DMS 273 treated with DMSO at 0.1 percent for 48 hours (cell line): ENCODE measurements around the gene RAB5A.
A peak's percentile ranks its signal among the peaks of the same experiment; 100 is the strongest.
"Not testable (repeated sequence)": the region's sequence is repeated elsewhere in the genome, so short reads cannot be mapped to it uniquely, and the experiment has no call there.

Experiments used
- DNase-seq: peaks from one replicate; lab custom pipeline; 2025; lab: John Stamatoyannopoulos, UW

Gene RAB5A

DNA sequence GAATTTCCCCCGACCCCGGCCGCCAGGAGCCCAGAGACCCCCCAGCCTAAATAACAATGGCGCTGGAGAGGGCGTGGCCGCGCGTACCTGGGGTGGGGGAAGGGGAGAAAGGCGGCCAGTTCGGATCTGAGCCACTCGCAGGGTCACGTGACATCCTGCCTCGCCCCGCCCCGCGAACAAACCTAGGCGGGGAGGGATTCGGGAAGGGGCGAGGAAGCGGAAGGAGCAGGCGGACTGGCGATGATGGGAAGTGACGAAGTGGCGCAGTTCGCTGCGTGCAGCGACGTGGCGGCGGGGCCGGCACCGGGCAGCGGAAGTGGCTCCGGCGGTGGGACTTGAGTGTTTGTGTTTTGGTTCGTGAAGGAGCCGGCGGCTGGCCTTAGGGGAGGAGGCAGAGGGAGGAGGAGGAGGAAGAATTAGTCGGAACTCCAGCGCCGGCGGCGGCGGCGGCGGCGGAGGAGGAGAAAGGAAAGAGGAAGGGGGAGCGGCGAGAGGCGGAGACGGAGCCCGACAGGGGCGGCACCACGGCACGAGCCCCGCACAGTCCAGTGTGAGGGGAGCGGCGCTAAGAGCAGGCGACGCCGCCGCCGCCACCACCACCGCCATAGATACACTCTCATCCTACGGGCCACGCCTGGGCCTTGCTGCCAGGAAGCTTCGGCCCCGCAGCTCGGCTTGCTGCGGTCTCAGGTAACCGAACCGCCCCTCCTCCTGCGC, at the start of gene RAB5A:
RAB5A (plus strand) TSS at position 266 of the 717 bp plus-strand sequence. CDS start 3,802 bp downstream, outside the sequence.
- DNase-seq = peak; percentile 82

DNA sequence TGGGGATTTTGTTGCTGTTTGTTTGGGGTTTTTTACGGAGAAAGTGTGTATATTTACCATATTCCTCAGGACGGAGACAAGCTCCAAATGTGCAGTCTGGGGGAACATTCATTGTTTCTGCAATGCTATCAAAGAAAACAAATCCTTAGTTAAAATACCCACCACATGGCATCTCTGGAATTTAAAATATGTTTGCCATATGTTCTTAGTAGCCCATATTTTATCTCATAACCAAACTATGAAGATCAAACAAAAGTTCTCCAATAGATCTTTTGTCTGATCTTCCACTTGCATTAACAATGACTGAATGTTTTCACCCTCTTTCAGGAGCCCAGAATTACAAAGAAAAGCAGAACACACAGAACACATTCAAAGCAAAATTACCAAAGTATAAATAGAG, 48.2 kb upstream of the RAB5A start:
- DNase-seq = no peak

DNA sequence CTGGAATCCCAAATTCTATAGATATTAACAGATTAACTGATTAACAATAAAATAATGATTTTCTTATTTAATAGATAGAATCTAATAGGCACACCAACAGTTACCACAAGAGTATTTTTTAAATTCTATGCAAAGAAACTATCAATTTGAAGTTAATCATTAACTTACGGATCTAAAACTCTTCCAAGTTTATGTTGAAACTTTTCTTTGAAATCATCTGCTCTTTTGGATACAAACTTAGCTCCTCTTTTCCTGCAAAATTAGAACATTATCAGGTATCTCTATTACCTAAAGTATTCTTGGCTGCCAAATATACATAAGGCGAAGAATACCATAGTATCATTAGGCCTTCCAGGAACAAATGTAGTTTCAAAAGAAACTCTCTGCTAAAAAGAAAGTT, 47.6 kb upstream of the RAB5A start:
- DNase-seq = no peak

DNA sequence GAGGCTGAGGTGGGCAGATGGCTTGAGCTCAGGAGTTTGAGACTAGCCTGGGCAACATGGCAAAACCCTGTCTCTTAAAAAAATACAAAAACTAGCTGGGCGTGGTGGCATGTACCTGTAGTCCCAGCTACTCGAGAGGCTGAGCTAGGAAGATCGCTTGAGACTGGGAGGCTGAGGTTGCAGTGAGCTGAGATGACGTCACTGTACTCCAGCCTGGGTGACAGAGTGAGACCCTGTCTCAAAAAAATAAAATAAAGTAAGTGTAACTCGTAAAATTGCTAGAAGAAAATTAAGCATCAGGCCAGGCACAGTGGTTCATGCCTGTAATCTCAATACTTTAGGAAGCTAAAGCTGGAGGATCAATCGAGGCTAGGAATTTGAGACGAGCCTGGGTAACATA, 47.1 kb upstream of the RAB5A start:
- not testable (repeated sequence) for DNase-seq

DNA sequence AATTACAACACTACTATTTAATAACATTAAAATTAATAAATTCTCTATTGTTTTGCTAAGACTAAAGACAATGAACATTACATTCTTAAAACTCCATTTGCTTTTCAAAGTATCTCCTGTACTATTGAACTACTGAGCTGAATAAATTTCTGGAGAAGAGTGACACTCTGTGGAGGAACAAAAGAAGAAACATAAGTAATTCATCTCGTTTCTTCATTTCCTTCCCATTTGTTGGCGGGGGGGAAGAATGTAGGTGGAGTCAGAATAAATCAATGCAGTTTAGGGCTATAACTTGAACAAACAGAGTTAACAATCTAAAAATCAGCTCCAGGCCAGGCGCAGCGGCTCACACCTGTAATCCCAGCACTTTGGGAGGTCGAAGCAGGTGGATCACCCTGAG, 45.6 kb upstream of the RAB5A start:
- no peak for DNase-seq

DNA sequence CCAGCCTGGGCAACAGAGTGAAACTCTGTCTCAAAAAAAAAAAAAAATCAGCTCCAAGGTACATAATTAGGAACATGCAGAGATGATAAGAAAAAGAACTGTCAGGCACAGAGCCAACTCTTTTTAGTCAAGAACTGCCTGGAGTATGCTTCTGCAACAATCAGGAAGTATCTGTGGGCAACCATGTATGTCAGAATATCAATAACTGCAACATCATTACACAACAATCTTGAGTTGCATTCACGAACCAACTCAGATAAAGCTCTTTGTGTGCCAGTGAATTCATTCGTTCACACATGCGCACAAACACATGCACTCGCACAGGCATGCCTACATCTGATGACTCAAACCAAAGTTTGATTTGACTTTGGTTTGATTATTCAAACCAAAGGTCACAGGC, 45.0 kb upstream of the RAB5A start:
- no peak for DNase-seq

- DNase-seq = no peak
Measured at GRCh38 chr3:19903649-19904048, 43.2 kb upstream of the RAB5A start.

- DNase-seq = no peak
Measured at GRCh38 chr3:19907523-19907922, 39.4 kb upstream of the RAB5A start.

- DNase-seq = no peak
Measured at GRCh38 chr3:19911452-19911851, 35.4 kb upstream of the RAB5A start.

- no peak for DNase-seq
Measured at GRCh38 chr3:19917167-19917566, 29.7 kb upstream of the RAB5A start.

- DNase-seq = no peak
Measured at GRCh38 chr3:19920401-19921080, 26.4 kb upstream of the RAB5A start.

DNA sequence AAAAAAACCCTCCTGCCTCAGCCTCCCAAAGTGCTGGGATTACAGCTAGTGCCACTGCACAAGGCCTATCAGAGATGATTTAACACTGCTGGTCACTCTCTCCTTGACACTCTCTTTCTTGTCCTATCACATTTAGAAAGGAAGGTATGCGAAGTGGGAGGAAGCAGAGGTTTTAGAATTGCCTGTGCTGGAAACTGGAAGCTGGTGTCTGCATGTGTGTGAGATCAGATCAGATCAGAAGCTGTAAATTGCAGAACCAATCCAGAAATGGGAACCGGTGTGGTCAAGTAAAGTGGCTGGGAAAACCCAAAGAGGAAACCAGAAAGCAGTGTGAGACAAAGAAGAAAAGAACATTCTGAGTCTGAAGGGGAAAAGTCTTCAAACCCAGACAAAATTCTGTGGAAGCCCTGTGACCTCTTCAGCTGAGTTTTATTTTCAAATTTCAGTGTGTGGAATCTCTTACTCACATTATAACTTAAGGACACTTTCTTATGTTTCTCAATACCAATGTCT, 15.7 kb upstream of the RAB5A start:
- no peak for DNase-seq

DNA sequence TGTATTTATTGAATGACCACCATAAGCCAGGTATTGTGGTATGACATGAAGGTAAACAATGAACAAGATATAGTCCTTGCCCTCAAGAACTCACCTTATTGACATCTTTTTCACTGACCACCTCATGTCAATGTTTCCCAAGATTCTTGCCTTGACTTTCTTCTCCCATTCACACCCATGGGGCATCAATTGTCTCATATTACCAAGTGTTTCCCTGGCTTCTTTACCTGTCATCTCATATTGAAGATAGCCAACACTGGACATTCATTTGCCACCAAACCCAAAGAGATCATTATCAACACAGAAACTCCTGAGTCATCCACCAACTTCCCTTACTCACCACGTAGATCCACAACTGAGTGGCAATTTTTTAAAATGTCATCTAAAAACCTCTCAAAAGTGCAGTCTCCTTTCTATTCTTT, 15.1 kb upstream of the RAB5A start:
- DNase-seq = no peak

- DNase-seq = no peak
Measured at GRCh38 chr3:19932422-19932821, 14.5 kb upstream of the RAB5A start.

- DNase-seq = no peak
Measured at GRCh38 chr3:19934098-19934566, 12.8 kb upstream of the RAB5A start, which contains the start of gene EFHB. Gene EFHB, minus strand, starts transcription at chr3:19934217. Its CDS starts 199 bp downstream, at chr3:19934018.

- no peak for DNase-seq
Measured at GRCh38 chr3:19937459-19938294, 9.2 kb upstream of the RAB5A start.

GRCh38 chr3:19938295-19938627, 8.6 kb upstream of the RAB5A start:
- no peak for DNase-seq

GRCh38 chr3:19940643-19941042, 6.3 kb upstream of the RAB5A start:
- DNase-seq = no peak

DNA sequence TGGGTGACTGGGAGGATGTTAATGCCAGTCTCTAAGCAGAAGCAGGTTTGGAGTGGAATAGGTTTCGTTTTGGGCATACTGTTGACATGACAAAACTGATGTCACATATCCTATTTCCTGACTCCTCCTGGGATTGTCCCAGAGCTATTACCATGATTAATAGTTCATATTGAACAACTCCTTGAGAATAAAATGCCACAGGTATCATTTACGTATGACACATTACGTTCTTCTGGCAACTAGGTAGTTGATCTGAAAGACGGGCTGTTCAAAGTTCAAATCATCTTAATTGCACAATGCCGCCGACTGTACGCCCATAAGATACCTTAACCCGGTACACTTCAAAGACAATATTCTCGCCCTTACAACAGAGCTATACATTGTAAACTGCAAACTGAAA, 1.4 kb upstream of the RAB5A start:
- no peak for DNase-seq

DNA sequence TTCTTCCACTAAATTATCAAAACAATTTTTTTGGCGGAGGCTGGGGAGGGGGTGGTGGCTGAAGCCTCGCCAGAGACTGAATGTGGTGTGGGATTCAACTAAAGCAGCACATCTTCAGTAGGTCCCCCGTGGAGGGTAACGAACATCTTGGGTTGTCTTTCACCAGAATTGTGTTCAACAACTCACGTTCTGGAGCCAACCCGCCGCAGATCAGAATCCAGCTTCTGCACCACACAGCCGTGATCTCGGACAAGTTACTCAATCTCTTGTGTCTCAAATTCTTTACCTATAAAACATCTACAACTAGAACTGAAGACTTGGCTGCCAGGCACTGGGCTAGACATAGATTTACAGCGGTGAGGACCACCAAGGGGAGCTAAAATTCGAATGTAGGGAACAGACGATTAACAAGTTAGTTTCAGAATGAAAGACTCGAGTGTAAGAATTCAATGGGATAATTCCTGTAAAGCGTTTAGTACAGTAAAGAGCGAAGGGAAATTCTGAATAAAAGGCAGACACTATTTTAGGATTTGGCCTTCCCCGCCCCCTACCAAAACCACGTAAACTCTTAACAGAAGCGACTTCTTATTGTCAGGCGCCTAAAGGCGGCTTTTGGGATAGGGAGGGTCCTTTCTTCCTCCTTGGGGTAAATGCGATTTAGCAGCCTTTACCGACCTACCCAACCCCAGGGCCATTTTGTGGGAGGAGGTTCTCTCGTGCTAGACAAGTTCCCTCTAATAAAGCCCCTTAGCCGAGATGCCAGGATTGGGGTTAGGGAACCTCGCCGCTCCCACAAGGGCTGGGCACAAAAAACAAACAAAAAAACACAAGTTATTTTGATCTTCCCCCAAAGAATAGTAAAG, 697 bp upstream of the RAB5A start:
- DNase-seq = no peak

DNA sequence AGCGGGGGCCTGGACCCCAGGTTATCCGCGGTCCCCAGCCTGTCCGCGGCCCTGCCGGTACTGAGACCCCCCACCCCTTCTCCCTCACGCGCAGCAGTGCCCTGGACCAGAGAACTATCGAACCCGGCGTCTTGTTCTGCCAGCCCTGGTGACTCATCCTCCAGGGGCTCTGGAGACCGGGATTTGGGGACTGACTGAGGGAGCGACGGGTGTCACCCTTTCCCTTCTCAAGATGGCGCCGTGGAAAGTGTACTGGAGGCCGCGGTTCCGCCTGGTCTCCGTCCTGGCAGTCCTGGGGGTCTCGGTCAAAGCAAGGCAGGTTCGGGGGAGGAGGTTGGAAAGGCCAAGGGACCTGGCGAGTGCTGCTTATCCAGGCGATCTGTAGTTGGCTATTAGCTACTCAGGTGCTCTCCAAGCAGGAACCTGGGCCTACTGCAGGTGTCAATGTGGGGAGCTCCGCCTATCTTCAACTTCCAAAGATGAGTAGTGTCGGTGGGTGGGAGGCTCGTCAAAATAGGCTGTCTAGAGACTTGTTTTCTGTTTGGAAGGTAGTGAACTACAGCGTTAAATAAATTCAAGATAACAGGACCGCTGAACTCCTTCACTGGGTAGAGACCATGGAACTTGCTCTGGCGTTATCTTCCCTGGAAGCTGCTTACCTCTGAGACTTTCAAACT, 790 bp downstream of the RAB5A start:
- DNase-seq = no peak
